Neuronal stem cell (in vitro differentiated cells): Measurements from ENCODE around the gene FBH1.

Source experiments
- DNase-seq: peaks from one replicate; pipeline ENCODE4 v3.0.0-alpha.2; 2013; ENCODE audit warnings: low spot score
- H2AFZ ChIP-seq: one replicate; pipeline ENCODE4 v1.6.1; 2013; ENCODE audit warnings: mild to moderate bottlenecking, low read length, inconsistent platforms
- H2AK5ac ChIP-seq: 2 replicates; pipeline ENCODE4 v1.6.1; 2013; ENCODE audit warnings: low read depth, mild to moderate bottlenecking, inconsistent platforms, low read length, moderate library complexity, mixed read lengths
- H2BK120ac ChIP-seq: 2 replicates; pipeline ENCODE4 v1.6.1; 2013; ENCODE audit warnings: low read depth, mild to moderate bottlenecking, inconsistent platforms, low read length, moderate library complexity, mixed read lengths
- H2BK12ac ChIP-seq: one replicate; pipeline ENCODE4 v1.6.1; 2013; ENCODE audit warnings: low read length, inconsistent platforms
- H2BK15ac ChIP-seq: 2 replicates; pipeline ENCODE4 v1.6.1; 2013; ENCODE audit warnings: mild to moderate bottlenecking, low read length, inconsistent platforms, mixed read lengths
- H2BK5ac ChIP-seq: one replicate; pipeline ENCODE4 v1.6.1; 2013; ENCODE audit warnings: inconsistent platforms, mild to moderate bottlenecking, low read length, moderate library complexity
- H3K14ac ChIP-seq: one replicate; pipeline ENCODE4 v1.6.1; 2013; ENCODE audit warnings: low read length, inconsistent platforms
- H3K18ac ChIP-seq: 2 replicates; pipeline ENCODE4 v1.6.1; 2013; ENCODE audit warnings: low read length, inconsistent platforms
- H3K23ac ChIP-seq: 2 replicates; pipeline ENCODE4 v1.6.1; 2013; ENCODE audit warnings: low read depth, mild to moderate bottlenecking, mixed read lengths, low read length, inconsistent platforms; ENCODE audit not compliant: poor library complexity
- H3K27ac ChIP-seq: replicated peaks from 3 replicates; pipeline ENCODE4 v1.5.1; 2013; ENCODE audit warnings: low read length, inconsistent platforms
- H3K27me3 ChIP-seq, 3 experiments: 2 replicates each; pipeline ENCODE4 v1.6.1; 2013; ENCODE audit warnings: low read length in 3 of 3, mild to moderate bottlenecking in 2 of 3, inconsistent platforms in 1 of 3, low read depth in 1 of 3, mixed read lengths in 1 of 3, moderate library complexity in 1 of 3; ENCODE audit not compliant: control insufficient read depth in 3 of 3, insufficient read depth in 3 of 3
- H3K36me3 ChIP-seq, 2 donors: replicated peaks in 1 of 2; 2 replicates each; pipeline ENCODE4 v1.6.1; 2013; ENCODE audit warnings: low read length in 2 of 2; ENCODE audit not compliant: control insufficient read depth in 2 of 2, insufficient read depth in 2 of 2
- H3K4ac ChIP-seq: 2 replicates; pipeline ENCODE4 v1.6.1; 2013; ENCODE audit warnings: inconsistent platforms, mild to moderate bottlenecking, low read length, moderate library complexity
- H3K4me1 ChIP-seq, 2 donors: 1 replicate in 1 of 2; 2 replicates in 1 of 2; pipeline ENCODE4 v1.6.1; 2013; ENCODE audit warnings: low read length in 2 of 2, low read depth in 1 of 2; ENCODE audit not compliant: control insufficient read depth in 2 of 2, insufficient read depth in 1 of 2
- H3K4me2 ChIP-seq: one replicate; pipeline ENCODE4 v1.6.1; 2013; ENCODE audit warnings: mild to moderate bottlenecking, low read length, inconsistent platforms; ENCODE audit not compliant: insufficient read depth, poor library complexity, severe bottlenecking
- H3K4me3 ChIP-seq, 2 donors: 2 replicates each; pipeline ENCODE4 v1.5.1; 2013; ENCODE audit warnings: low read length in 2 of 2, mild to moderate bottlenecking in 2 of 2, inconsistent platforms in 1 of 2, moderate library complexity in 1 of 2
- H3K79me1 ChIP-seq: one replicate; pipeline ENCODE4 v1.6.1; 2013; ENCODE audit warnings: low read depth, mild to moderate bottlenecking, inconsistent platforms, low read length, moderate library complexity
- H3K9ac ChIP-seq: one replicate; pipeline ENCODE4 v1.6.1; 2013; ENCODE audit warnings: mild to moderate bottlenecking, low read depth, low read length, inconsistent platforms; ENCODE audit not compliant: poor library complexity
- H3K9me3 ChIP-seq, 2 donors: replicated peaks in 1 of 2; 2 replicates each; pipeline versions ENCODE3 to v1.6.1; 2013; ENCODE audit warnings: low read length in 2 of 2, mild to moderate bottlenecking in 2 of 2, inconsistent platforms in 1 of 2, low read depth in 1 of 2, mixed read lengths in 1 of 2, moderate library complexity in 1 of 2; ENCODE audit not compliant: control insufficient read depth in 2 of 2, insufficient read depth in 1 of 2
- H4K8ac ChIP-seq: one replicate; pipeline ENCODE4 v1.6.1; 2013; ENCODE audit warnings: low read depth, mild to moderate bottlenecking, inconsistent platforms, low read length, moderate library complexity
- H4K91ac ChIP-seq: one replicate; pipeline ENCODE4 v1.6.1; 2013; ENCODE audit warnings: low read length, low read depth, mild to moderate bottlenecking, inconsistent platforms; ENCODE audit not compliant: poor library complexity
- WGBS, 2 donors: extraction: QIAGEN DNeasy Blood & Tissue Kit; methylation state at CpG; one replicate each; pipeline ENCODE4 v1.1.7; 2013; ENCODE audit warnings: missing lambda C conversion rate in 2 of 2, mixed read lengths in 1 of 2; ENCODE audit not compliant: insufficient read length in 2 of 2, insufficient replicate concordance in 1 of 2; ENCODE audit errors: extremely low coverage in 2 of 2; 5-methylcytosine and 5-hydroxymethylcytosine counted together

Gene FBH1

GRCh38 chr10:5911670-5912069, 21.6 kb downstream of the FBH1 start:
- H3K18ac ChIP-seq, result no peak overlapping the region
- H2BK12ac ChIP-seq, result no peak overlapping the region
- WGBS, 2 donors, result no CpG with 5 or more reads among the region's 4 CpGs
- H2AFZ ChIP-seq, result no peak overlapping the region
- no peak overlapping the region for H2AK5ac ChIP-seq
- H2BK15ac ChIP-seq, result no peak overlapping the region
- H4K8ac ChIP-seq, result no peak overlapping the region
- no peak overlapping the region for H4K91ac ChIP-seq
- no peak overlapping the region for H2BK120ac ChIP-seq
- no peak overlapping the region for H3K4me2 ChIP-seq
- peaks cover 3% of the 10 kb centered on the region for H3K79me1 ChIP-seq
- peaks cover 47 to 91% of the 10 kb centered on the region in 2 donors for H3K36me3 ChIP-seq
- H3K9ac ChIP-seq, result no peak overlapping the region
- H3K4me3 ChIP-seq, result no peak overlapping the region
- H3K27me3 ChIP-seq, result peaks cover 0 to 2% (median 0%) of the 10 kb centered on the region in 3 experiments
- no peak overlapping the region for H3K14ac ChIP-seq
- H3K4ac ChIP-seq, result no peak overlapping the region
- no peak overlapping the region for H2BK5ac ChIP-seq
- H3K27ac ChIP-seq, result no peak overlapping the region
- H3K4me1 ChIP-seq, result no peaks in the 10 kb centered on the region
- no peak overlapping the region for H3K23ac ChIP-seq
- DNase-seq, result no peak
- no peaks in the 10 kb centered on the region for H3K9me3 ChIP-seq

- Histone ChIP-seq H3K9ac (no peak overlapping the region), H3K27ac (no peak overlapping the region), H3K9me3 (no peaks in the 10 kb centered on the region), H3K79me1 (peaks cover 3% of the 10 kb centered on the region), H2AK5ac (no peak overlapping the region), H2BK120ac (no peak overlapping the region), H2AFZ (no peak overlapping the region), H3K18ac (no peak overlapping the region), H3K14ac (no peak overlapping the region), H3K23ac (no peak overlapping the region), H2BK5ac (no peak overlapping the region), H4K8ac (no peak overlapping the region), H3K4me3 (no peak overlapping the region), H3K4me1 (no peaks in the 10 kb centered on the region), H3K36me3 (peaks cover 58 to 99% of the 10 kb centered on the region in 2 donors), H2BK15ac (no peak overlapping the region), H2BK12ac (no peak overlapping the region), H3K4me2 (no peak overlapping the region), H3K4ac (no peak overlapping the region), H4K91ac (no peak overlapping the region), H3K27me3 (peaks cover 0 to 2% (median 0%) of the 10 kb centered on the region in 3 experiments)
- no peak for DNase-seq
- WGBS, 2 donors, result no CpG with 5 or more reads among the region's 4 CpGs
These were observed 23.7 kb downstream of the FBH1 start for GRCh38 chr10:5913736-5914135.

GRCh38 chr10:5915451-5915850, 25.4 kb downstream of the FBH1 start:
- Histone ChIP-seq H2AK5ac (no peak overlapping the region), H3K4ac (no peak overlapping the region), H3K4me1 (no peaks in the 10 kb centered on the region), H3K36me3 (peaks cover 53 to 97% of the 10 kb centered on the region in 2 donors), H3K4me2 (no peak overlapping the region), H4K91ac (no peak overlapping the region), H3K18ac (no peak overlapping the region), H2BK15ac (no peak overlapping the region), H3K14ac (no peak overlapping the region), H3K27me3 (peaks cover 0 to 2% (median 0%) of the 10 kb centered on the region in 3 experiments), H2BK120ac (no peak overlapping the region), H4K8ac (no peak overlapping the region), H2BK5ac (no peak overlapping the region), H2BK12ac (no peak overlapping the region), H3K4me3 (no peak overlapping the region), H3K27ac (no peak overlapping the region), H3K9me3 (no peaks in the 10 kb centered on the region), H3K23ac (no peak overlapping the region), H3K9ac (peak overlapping the region; percentile 24), H3K79me1 (no peaks in the 10 kb centered on the region), H2AFZ (no peak overlapping the region)
- no peak for DNase-seq
- no CpG with 5 or more reads among the region's 14 CpGs for WGBS, 2 donors

- Histone ChIP-seq H3K4me3 (peak overlapping the region in 1 of 2 donors; percentile 3), H2BK15ac (no peak overlapping the region), H3K79me1 (no peaks in the 10 kb centered on the region), H3K4me2 (no peak overlapping the region), H2BK120ac (no peak overlapping the region), H2AFZ (no peak overlapping the region), H3K14ac (no peak overlapping the region), H3K27ac (no peak overlapping the region), H3K9ac (no peak overlapping the region), H3K27me3 (peaks cover 0 to 2% (median 0%) of the 10 kb centered on the region in 3 experiments), H2AK5ac (no peak overlapping the region), H3K9me3 (no peaks in the 10 kb centered on the region), H2BK12ac (no peak overlapping the region), H2BK5ac (no peak overlapping the region), H3K36me3 (peaks cover 52 to 97% of the 10 kb centered on the region in 2 donors), H3K23ac (no peak overlapping the region), H3K18ac (no peak overlapping the region), H4K91ac (no peak overlapping the region), H4K8ac (no peak overlapping the region), H3K4ac (no peak overlapping the region), H3K4me1 (no peaks in the 10 kb centered on the region)
- WGBS, 2 donors, result no CpG with 5 or more reads among the region's 13 CpGs
- DNase-seq, result no peak
These were observed 27.3 kb downstream of the FBH1 start for GRCh38 chr10:5917305-5917704.
